Measurements from ENCODE around the gene HEPHL1. TPM values are rescaled to one million over a fixed set of nuclear protein-coding genes. Genes with fewer than 3 reads are reported as not detected.

Gene HEPHL1
- polyA plus RNA-seq, 3 donors: not detected

DNA sequence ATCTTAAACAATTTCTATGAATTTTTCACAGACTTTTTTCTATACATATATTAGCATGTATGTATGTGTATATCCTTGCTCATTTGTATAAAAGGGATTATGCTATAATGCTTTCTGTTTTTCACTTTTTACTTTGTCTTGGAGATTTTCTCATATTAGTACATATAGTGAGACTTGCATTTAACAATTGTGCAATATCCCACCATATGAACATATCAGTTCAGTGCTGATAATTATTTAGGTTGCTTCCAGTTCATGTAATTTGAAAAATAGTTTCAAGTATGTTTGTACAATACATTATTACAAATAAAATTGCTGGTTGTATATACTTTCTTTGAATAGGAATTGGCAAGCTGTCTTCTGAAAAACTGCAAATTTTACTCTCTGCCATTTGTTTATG, 37.9 kb downstream of the HEPHL1 start:
- H3K27ac ChIP-seq (ENCODE audit: low read depth, low read length): no peak overlapping the region

DNA sequence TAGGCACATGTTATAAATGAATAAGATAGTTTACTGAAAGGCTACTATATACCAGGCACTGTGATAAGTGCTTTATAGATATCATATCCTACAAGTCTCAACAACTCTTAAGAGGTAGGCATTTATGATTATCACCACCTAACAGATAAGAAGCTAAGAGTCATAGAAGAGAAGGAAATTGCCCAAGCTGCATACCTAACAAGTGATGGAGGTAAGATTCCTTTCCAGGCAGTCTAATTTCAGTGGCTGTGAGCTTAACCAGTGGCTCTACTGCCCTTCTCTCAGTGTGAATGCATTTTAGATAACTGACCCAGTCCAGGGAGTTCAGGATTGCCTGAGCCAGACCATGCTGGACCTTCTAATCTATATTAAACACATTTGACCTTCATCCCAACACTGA, 39.2 kb downstream of the HEPHL1 start:
- no peak overlapping the region for H3K27ac ChIP-seq (ENCODE audit: low read depth, low read length)

DNA sequence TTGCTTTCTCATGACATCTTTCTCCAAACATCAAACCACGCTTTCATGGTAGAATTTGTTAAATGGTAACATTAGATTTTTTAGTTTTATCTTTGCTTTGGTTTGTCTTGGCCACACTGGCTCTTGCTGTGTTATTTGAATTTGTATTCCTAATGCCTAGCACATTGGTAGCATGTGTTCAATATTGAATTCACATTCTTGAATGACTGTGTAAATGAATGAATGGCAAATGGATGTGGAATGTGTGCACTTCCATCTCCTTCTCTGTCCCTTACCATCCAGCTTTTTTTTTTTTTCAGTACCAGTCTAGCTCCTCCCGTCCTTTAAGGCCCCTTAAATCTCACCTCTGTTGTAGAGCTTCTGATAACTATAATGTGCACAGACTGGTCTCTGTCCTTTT, 41.2 kb downstream of the HEPHL1 start:
- H3K27ac ChIP-seq (ENCODE audit: low read depth, low read length): no peak overlapping the region
- 59 to 83% (median 74%) methylated on average over 2 of the region's 2 CpGs for WGBS, 3 donors

DNA sequence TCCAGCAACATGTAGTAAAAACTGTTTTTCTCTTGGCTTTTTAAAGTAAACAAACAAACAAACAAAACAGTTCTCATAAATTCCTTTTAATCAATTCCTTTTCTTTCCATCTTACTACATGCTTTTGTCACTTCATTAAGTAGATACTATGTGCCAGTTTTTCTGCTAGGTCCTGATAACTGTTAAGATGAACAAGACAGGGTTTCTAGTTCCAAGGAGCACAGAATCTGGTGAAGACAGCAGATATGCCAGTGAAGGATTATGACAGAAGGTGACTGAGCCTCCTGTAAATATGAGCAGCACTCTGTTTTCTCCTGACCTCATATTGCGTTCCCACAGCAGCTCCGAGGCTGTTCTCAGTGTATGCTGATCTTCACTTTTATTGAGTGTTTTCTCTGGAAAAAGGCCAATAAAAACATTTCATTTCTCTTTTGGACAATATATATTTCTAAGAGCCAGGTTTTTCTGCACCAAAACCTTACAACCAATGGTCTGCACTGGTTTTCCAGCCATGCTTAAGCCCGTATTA, 45.8 kb downstream of the HEPHL1 start:
- WGBS, 3 donors: 61 to 69% (median 62%) methylated on average over 3 of the region's 3 CpGs
- no peak overlapping the region for H3K27ac ChIP-seq (ENCODE audit: low read depth, low read length)

DNA sequence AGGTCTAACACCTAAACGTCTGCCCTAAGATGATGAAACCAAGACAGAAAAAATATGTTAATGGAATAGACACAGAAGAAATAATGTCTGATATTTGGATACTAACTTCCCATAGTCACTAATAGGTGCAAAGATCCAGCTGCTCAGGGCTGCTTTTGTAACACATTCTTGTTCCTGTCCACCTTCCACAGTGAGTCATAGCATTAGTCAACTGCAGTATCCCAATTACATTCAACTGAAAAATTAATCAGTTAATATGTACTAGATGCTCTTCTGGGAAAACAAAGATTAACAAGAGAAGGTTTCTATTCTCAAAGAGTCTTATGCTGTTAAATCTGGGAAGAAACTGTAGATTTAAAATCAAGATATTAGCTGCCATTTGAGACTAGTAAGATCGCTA, 47.6 kb downstream of the HEPHL1 start:
- 67 to 84% (median 80%) methylated on average over 2 of the region's 2 CpGs for WGBS, 3 donors
- no peak overlapping the region for H3K27ac ChIP-seq (ENCODE audit: low read depth, low read length)

DNA sequence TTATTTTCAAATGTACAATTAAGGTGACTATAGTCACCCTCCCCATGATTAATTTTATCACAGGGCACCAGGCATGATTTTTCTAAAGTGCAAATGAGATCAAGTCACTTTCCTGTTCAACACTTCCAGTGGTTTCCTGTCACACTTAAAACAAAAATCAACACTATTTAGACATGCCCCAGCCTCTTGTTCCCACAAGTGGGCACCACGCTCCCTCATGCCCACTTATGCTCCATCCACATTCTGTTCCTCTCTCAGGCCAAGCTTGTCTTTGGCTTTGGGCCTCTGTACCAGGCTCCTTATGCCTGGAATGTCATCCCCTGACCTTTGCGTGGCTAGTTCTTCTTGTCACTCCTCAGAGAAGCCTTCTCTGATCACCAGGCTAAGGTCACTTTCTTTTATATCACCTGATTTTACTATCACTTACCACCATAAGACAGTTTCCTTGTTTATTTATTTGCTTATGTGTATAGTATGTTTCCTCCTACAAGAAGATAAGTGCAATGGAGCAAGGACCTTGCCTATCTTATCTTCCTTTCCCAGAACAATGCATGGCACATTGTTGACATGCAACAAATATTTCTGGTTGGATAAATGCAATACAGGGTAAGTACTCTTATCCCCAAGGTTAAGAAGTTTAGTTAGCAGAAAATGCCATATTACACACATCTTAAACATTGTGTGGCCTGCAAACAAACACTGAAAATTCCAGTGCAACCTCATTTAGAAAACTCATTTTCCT, 56.6 kb downstream of the HEPHL1 start:
- 47 to 67% (median 51%) methylated on average over 2 of the region's 2 CpGs for WGBS, 3 donors
- no peak overlapping the region for H3K27ac ChIP-seq (ENCODE audit: low read depth, low read length)

DNA sequence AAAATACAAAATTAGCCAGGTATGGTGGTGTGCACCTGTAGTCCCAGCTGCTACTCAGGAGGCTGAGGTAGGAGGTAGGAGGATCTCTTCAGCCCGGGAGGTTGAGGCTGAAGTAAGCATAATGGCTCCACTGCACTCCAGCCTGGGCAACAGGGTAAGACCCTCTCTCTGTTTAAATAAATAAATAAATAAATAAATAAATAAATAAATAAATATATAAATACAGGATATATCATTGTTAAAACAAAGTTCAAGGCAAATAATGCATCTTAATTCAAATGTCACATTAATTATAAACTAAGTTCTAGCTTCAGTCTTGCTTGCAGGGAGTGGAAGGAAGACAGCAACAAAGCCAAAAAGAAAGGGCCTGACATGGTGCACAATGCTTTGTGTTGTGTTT, 63.0 kb downstream of the HEPHL1 start:
- no peak overlapping the region for H3K27ac ChIP-seq (ENCODE audit: low read depth, low read length)
- 89 to 97% (median 90%) methylated on average over 1 of the region's 1 CpG for WGBS, 3 donors

DNA sequence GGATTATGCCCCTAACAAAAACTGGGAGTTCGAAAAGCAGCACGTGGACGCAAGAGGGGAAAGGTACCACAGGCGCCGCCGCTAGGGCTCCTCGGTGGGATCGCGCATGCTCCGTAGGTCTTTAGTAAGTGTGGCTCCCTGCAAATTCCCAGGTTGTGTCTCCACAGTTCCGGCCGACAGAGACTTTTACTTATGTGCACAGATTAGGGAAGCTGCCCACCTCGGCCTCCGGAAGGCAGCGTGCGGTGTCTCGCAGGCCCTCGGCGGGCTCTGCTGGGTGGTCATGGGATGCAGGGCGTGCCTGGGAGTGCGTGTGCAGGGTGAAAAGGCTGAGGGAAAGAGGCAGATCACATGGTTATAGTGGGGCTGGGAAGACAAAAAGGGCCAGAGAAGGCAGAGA, 67.8 kb downstream of the HEPHL1 start:
- H3K27ac ChIP-seq (ENCODE audit: low read depth, low read length): no peak overlapping the region
- WGBS, 3 donors: 86 to 90% (median 88%) methylated on average over 21 of the region's 21 CpGs

DNA sequence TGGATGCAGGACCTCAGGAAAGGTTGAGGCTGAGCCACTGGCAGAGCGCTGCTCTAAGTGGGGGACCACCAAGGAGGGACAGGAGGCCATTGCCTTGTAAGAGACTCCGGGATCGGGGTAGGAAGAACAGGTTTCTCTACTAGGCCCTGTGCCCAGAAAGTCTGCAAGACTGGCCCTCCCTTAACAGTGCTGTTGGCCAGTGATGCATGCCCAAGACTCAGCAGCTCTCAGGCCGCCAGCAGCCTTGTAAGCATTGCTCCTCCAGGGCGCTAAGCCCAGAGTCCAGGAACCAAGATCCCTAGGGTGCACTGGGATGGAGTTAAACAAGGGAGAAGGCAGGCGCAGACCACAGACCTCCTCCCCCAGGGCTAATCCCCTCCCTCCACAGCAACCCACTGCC, 68.2 kb downstream of the HEPHL1 start:
- H3K27ac ChIP-seq (ENCODE audit: low read depth, low read length): no peak overlapping the region
- 77 to 92% (median 87%) methylated on average over 6 of the region's 6 CpGs for WGBS, 3 donors

DNA sequence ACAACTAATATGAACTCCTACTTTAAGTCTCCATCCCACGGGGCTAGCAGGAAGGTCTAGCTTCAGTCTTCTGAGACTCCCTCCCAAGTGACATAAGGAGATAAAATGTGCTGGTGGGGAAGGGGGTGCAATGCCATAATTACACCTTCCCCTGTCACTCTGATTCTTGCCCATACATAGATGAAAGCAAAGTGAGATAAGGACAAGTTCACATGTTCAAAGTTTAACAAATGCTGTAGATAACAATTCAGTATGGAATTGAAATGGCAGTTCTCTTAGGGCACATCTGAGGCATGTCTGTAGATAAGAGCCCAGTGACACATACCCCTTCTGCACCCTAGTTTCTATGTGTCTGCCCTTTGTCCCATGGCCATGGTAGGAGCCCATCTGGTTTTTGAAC, 69.2 kb downstream of the HEPHL1 start:
- WGBS, 3 donors: 46 to 86% (median 76%) methylated on average over 1 of the region's 1 CpG

DNA sequence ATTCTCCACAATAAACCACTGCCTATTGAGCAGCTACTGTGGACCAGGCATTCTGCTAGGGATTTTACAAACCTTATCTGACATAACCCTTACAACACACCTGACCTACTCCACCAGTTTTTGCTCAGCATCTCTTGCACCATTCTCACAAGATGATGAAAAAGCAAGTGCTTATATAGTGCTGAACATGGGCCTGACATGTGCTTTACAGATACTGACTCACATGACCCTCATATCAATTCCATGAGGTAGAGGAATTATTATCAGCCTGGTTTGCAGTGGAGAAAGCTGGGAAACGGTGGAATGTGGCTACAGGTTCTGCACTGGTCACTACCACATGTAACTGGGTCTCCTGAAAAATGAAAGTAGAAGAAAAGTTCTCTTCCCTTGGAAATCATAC, 69.9 kb downstream of the HEPHL1 start:
- 73 to 75% (median 73%) methylated on average over 1 of the region's 1 CpG for WGBS, 3 donors
- H3K27ac ChIP-seq (ENCODE audit: low read depth, low read length): no peak overlapping the region

More for the DNA sequence above, 69.2 kb downstream of the HEPHL1 start:
- H3K27ac ChIP-seq (ENCODE audit: low read depth, low read length): no peak overlapping the region

DNA sequence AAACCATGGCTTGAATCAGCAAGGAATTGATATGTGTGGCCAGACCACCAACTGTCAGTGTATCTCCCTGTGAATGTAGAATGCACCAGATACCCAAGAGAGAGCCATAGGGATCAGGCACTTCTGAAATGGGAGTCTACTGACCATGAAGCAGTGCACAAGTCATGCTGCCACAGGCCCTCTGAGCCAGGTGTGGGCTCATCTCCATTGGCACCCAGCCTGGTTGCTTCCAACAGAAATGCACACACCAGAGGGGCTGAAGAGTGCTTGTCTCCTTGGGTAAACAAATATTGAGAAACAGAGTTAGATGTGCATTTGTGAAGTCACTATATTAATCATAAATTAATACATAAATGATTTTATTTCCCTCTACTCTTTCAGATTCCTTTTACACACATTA, 79.1 kb downstream of the HEPHL1 start:
- H3K27ac ChIP-seq (ENCODE audit: low read depth, low read length): no peak overlapping the region

DNA sequence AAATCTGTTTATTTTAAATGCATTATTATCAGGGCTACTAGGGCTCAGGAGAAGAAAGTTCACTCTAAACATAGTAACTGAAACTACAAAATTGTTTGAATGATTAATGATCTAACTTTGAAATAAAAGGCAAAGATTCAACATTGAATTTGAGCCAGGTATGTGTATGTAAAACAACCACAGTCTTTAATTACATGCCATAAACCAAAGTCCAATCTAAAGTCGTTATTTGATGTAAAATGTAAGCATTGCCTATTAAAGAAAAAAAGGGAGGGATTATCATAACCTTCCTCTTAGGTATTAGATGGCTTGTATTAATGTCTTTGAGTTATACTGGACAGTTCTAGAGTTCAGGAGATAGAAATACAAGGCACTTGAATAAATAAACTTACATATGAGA, 82.3 kb downstream of the HEPHL1 start:
- H3K27ac ChIP-seq (ENCODE audit: low read depth, low read length): no peak overlapping the region
- 46 to 69% (median 58%) methylated on average over 1 of the region's 1 CpG for WGBS, 3 donors

DNA sequence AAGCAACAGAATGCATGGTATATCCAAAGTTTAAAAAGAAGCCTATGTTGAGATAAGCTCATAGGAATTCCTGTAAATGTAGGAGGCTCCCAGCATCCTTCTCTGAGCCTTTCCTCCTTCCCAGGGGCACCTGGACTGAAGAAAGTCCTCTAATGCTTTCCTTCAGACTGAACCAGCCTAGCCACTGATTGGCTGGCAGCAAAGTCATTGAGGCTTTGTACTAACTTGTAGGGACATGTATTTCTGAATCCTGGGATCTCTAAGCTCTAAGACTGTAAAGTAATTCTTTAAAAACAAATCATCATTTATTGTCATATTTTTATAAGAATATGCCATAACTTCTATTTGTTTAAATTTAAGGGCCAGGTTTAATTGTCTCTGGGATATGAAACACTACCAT, 83.6 kb downstream of the HEPHL1 start:
- no peak overlapping the region for H3K27ac ChIP-seq (ENCODE audit: low read depth, low read length)

DNA sequence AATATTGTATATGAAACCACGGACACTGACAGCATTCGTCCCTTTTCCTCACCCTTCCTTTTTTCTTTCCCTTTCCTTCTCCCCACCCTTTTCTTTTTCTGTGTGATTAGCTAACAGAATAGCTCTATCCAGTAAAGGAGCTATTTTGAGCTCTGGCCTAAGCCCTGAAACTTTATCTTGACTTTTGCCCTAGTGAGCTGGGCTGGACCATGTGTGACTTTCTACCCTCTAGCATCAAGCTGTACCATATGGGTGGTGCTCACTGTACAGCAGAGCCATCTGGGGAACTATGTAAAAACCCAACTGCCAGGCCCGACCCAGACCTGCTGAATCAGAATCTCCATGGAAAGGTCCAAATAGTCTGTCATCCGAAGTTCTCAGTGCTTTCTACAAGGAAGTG, 85.6 kb downstream of the HEPHL1 start:
- no peak overlapping the region for H3K27ac ChIP-seq (ENCODE audit: low read depth, low read length)
- WGBS, 3 donors: 86 to 94% (median 88%) methylated on average over 4 of the region's 4 CpGs

DNA sequence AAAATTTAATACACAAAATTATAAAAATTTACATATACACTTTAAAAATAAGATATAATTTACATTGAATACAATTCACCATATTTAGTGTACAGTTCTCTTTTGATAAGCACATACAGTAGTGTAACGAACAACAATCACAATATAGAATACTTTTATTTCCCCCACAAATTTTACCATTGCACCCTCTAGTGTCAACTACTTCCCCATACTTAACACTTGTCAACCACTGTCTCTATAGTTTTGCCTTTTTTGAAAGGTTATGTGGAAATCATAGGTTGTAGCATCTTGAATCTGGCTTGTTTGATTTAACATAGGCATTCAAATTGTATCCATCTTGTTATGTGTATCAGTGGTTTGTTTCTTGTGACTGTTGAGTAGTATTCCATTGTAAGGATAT, 86.2 kb downstream of the HEPHL1 start:
- 89 to 100% (median 90%) methylated on average over 1 of the region's 1 CpG for WGBS, 3 donors

DNA sequence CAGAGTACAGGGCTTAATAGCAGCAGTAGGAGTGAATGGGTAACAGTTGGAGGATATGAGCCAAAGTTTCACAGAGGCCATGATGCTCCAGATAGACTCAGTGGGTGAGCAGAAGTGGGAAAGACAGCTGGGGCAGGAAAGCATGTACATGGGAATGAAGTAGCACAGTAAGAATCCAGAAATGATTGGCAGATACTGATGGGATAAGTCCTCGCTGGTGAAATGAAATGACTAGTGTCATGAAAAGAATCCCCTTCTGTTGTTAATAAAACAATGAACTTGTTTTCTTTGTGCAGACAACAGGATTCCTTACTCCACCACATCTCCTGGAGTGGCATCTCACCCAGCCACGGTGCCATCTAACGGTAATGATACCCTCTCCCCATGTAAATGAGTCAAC, 90.1 kb downstream of the HEPHL1 start:
- WGBS, 3 donors: 88 to 91% (median 89%) methylated on average over 3 of the region's 3 CpGs
- no peak overlapping the region for H3K27ac ChIP-seq (ENCODE audit: low read depth, low read length)

More for the DNA sequence above, 86.2 kb downstream of the HEPHL1 start:
- no peak overlapping the region for H3K27ac ChIP-seq (ENCODE audit: low read depth, low read length)

DNA sequence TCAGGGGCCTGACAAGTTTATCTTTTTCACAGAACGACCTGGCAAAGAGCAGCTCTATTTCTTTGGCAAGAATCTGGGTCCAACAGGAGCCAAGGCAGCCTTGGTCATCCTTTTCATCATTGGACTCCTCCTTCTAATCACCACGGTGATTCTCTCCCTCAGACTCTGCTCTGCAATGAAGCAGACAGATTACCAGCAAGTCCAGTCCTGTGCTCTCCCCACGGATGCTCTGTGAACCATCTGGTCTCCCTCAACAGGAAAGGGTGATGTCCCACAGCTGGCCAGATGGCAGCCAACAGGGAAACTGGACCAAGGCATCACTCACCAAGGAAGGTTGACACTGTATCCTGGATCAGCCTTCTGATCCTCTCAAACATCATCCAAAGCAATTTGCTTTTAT, 90.5 kb downstream of the HEPHL1 start:
- no peak overlapping the region for H3K27ac ChIP-seq (ENCODE audit: low read depth, low read length)
- 45 to 59% (median 47%) methylated on average over 3 of the region's 3 CpGs for WGBS, 3 donors

DNA sequence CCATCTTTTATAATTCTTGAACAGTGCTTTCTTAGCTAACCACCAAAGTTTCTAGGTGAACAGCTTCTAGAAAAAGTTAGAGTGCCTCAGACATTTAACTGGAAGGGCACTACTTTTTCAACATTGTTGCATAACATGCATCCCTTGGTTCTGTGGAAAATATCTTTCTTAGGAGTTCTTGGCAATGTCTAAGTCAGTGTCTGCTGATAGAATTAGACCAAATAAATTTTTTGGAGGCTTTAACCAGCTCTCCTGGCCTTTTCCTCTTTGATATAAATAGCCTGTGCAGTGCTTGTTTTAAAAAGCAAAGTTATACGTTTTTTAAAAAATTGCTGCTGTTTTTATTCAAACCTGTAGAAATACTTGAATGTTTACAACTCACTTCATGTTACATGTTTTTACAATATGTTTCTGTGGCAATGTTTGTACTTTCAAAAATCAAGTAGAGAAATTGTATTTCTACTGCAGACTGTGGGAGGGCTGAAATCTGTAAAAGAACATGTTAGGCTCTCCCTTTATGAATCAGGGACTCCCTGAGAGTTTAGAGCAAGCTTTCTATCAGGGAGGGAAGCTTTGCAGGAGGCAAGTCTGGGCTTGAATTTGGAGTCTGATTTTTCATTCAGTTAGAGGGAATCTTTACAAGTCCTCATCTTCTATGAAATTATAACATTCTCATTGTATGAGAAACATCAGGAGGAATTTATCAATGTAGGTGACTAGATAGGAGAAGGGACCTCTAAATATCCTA, 91.2 kb downstream of the HEPHL1 start:
- WGBS, 3 donors: 49 to 64% (median 57%) methylated on average over 1 of the region's 1 CpG
- H3K27ac ChIP-seq (ENCODE audit: low read depth, low read length): no peak overlapping the region

DNA sequence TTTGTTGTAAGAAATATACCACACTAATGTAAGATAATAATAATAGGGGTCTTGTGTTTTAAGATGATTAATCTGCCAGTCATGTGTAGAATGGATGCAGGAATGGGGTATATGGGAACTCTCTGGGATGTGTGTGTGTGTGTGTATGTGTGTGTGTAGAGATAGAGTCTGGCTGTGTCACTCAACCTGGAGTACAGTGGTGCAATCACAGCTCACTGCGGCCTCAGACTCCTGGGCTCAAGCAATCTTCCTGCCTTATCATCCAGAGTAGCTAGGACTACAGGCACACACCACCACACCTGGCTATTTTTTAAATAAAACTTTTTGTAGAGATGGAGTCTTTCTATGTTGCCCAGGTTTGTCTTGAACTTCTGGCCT, 96.0 kb downstream of the HEPHL1 start:
- WGBS, 3 donors: 79 to 90% (median 84%) methylated on average over 1 of the region's 1 CpG
- no peak overlapping the region for H3K27ac ChIP-seq (ENCODE audit: low read depth, low read length)
